HG02678 (cell line): ENCODE measurements around the gene PTPRD.
"Not testable (repeated sequence)": the region's sequence is repeated elsewhere in the genome, so short reads cannot be mapped to it uniquely, and the experiment has no call there.

Experiments
- ATAC-seq: cut with Tn5 transposase; IDR thresholded peaks from one replicate; pipeline ENCODE4 v1.9.1; 2021; ENCODE audit warnings: mild to moderate bottlenecking, moderate library complexity; ENCODE audit not compliant: unreplicated experiment

The PTPRD gene

GRCh38 chr9:9079473-9079872 lies 1533.3 kb downstream of the PTPRD start:
- no peak for ATAC-seq

GRCh38 chr9:9078301-9078700 lies 1534.5 kb downstream of the PTPRD start:
- no peak for ATAC-seq

GRCh38 chr9:9061627-9062026 lies 1551.2 kb downstream of the PTPRD start:
- no peak for ATAC-seq

GRCh38 chr9:9054354-9054992 lies 1558.3 kb downstream of the PTPRD start:
- ATAC-seq, result no peak

- no peak for ATAC-seq
Observed at GRCh38 chr9:9045572-9045971, 1567.2 kb downstream of the PTPRD start.

GRCh38 chr9:9045072-9045471 lies 1567.7 kb downstream of the PTPRD start:
- ATAC-seq, result no peak

- not testable (repeated sequence) for ATAC-seq
Observed at GRCh38 chr9:9043788-9044187, 1569.0 kb downstream of the PTPRD start.

- no peak for ATAC-seq
Observed at GRCh38 chr9:9041756-9042155, 1571.0 kb downstream of the PTPRD start.

- ATAC-seq, result no peak
Observed at GRCh38 chr9:9033022-9033421, 1579.8 kb downstream of the PTPRD start.

- ATAC-seq, result no peak
Observed at GRCh38 chr9:9016597-9016996, 1596.2 kb downstream of the PTPRD start.

- no peak for ATAC-seq
Observed at GRCh38 chr9:9004810-9005209, 1608.0 kb downstream of the PTPRD start.

- ATAC-seq, result no peak
Observed at GRCh38 chr9:9002826-9003583, 1609.8 kb downstream of the PTPRD start.

- ATAC-seq, result no peak
Observed at GRCh38 chr9:8980496-8981013, 1632.2 kb downstream of the PTPRD start.

- no peak for ATAC-seq
Observed at GRCh38 chr9:8978334-8978733, 1634.5 kb downstream of the PTPRD start.

GRCh38 chr9:8968350-8968749 lies 1644.5 kb downstream of the PTPRD start:
- not testable (repeated sequence) for ATAC-seq

- ATAC-seq, result no peak
Observed at GRCh38 chr9:8963885-8964284, 1648.9 kb downstream of the PTPRD start.

- no peak for ATAC-seq
Observed at GRCh38 chr9:8962084-8962483, 1650.7 kb downstream of the PTPRD start.

GRCh38 chr9:8961186-8961851 lies 1651.5 kb downstream of the PTPRD start:
- ATAC-seq, result no peak

GRCh38 chr9:8960254-8960653 lies 1652.5 kb downstream of the PTPRD start:
- ATAC-seq, result no peak

- ATAC-seq, result no peak
Observed at GRCh38 chr9:8958358-8958757, 1654.4 kb downstream of the PTPRD start.

- no peak for ATAC-seq
Observed at GRCh38 chr9:8955315-8955714, 1657.5 kb downstream of the PTPRD start.

- no peak for ATAC-seq
Observed at GRCh38 chr9:8946461-8946860, 1666.3 kb downstream of the PTPRD start.
